Peyer's patch (tissue), 4 donors: Measurements from ENCODE around the gene DOK5. TPM values are rescaled to one million over a fixed set of nuclear protein-coding genes. Genes with fewer than 3 reads are reported as not detected.

Experiments
- DNase-seq, 3 donors: peaks; one replicate each; pipeline ENCODE4 v3.0.0-alpha.2; 2017 to 2019
- H3K27ac ChIP-seq, 4 donors: fragments of 200-600 bp; sonication (generic); one replicate each; pipeline ENCODE4 v1.5.1; 2016 to 2019
- H3K27me3 ChIP-seq, 2 donors: fragments of 200-600 bp; sonication (generic); one replicate each; pipeline ENCODE4 v1.5.1; 2019
- H3K36me3 ChIP-seq, 3 donors: fragments of 200-600 bp; sonication (generic); one replicate each; pipeline ENCODE4 v1.5.1; 2016 to 2019
- H3K4me1 ChIP-seq, 4 donors: fragments of 200-600 bp; sonication (generic); one replicate each; pipeline ENCODE4 v1.5.1; 2016 to 2019
- H3K4me3 ChIP-seq, 4 donors: fragments of 200-600 bp; sonication (generic); 1 replicate in 3 of 4; 2 replicates in 1 of 4; pipeline ENCODE4 v1.5.1; 2016 to 2019; ENCODE audit warnings: mild to moderate bottlenecking in 1 of 4
- H3K9me3 ChIP-seq, 4 donors: fragments of 200-600 bp; sonication (generic); one replicate each; pipeline ENCODE4 v1.5.1; 2016 to 2019; ENCODE audit warnings: mild to moderate bottlenecking in 1 of 4
- POLR2A ChIP-seq, 2 donors: fragments of 450-650 bp; IDR thresholded peaks; one replicate each; pipeline ENCODE4 v1.5.1; 2017; ENCODE audit warnings: antibody characterized with exemption in 2 of 2, mild to moderate bottlenecking in 2 of 2, moderate library complexity in 2 of 2
- total RNA-seq, 4 donors: library from RNA; depleted of rRNA; stranded (reverse); fragments of >200 nt; gene quantifications; one replicate each; pipeline ENCODE4 v1.1.0, GENCODE V29; 2016
- TF ChIP-seq, protein P1 (sequence below), 6 experiments: fragments of 450-650 bp in 4 of 6; fragments of 200-600 bp in 2 of 6; sonication (generic) in 1 of 6; IDR thresholded peaks; one replicate each; pipeline ENCODE4 v1.5.1; 2017 to 2019; ENCODE audit warnings: antibody characterized with exemption in 6 of 6, mild to moderate bottlenecking in 3 of 6, moderate library complexity in 1 of 6

The DOK5 gene
- total RNA-seq, 4 donors from 2014 or later = 2.1 TPM; not detected in 3

GRCh38 chr20:54560357-54560756 is 85.0 kb downstream of the DOK5 start:
- no peak overlapping the region for H3K27ac ChIP-seq
- H3K4me1 ChIP-seq = no peaks in the 10 kb centered on the region
- no peak overlapping the region for H3K4me3 ChIP-seq
- no peaks in the 10 kb centered on the region for H3K9me3 ChIP-seq
- TF ChIP-seq, protein P1, sequence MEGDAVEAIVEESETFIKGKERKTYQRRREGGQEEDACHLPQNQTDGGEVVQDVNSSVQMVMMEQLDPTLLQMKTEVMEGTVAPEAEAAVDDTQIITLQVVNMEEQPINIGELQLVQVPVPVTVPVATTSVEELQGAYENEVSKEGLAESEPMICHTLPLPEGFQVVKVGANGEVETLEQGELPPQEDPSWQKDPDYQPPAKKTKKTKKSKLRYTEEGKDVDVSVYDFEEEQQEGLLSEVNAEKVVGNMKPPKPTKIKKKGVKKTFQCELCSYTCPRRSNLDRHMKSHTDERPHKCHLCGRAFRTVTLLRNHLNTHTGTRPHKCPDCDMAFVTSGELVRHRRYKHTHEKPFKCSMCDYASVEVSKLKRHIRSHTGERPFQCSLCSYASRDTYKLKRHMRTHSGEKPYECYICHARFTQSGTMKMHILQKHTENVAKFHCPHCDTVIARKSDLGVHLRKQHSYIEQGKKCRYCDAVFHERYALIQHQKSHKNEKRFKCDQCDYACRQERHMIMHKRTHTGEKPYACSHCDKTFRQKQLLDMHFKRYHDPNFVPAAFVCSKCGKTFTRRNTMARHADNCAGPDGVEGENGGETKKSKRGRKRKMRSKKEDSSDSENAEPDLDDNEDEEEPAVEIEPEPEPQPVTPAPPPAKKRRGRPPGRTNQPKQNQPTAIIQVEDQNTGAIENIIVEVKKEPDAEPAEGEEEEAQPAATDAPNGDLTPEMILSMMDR (IDR thresholded peaks at IDR 0.05) = no peak
- TF ChIP-seq POLR2A (IDR thresholded peaks at IDR 0.05) = no peak
- no peaks in the 10 kb centered on the region for H3K36me3 ChIP-seq
- DNase-seq = no peak
- no peaks in the 10 kb centered on the region for H3K27me3 ChIP-seq

- DNase-seq = no peak
- H3K9me3 ChIP-seq = no peaks in the 10 kb centered on the region
- H3K27me3 ChIP-seq = no peaks in the 10 kb centered on the region
- no peak overlapping the region for H3K27ac ChIP-seq
- no peaks in the 10 kb centered on the region for H3K36me3 ChIP-seq
- H3K4me3 ChIP-seq = no peak overlapping the region
- TF ChIP-seq, protein P1 (IDR thresholded peaks at IDR 0.05) = no peak
- TF ChIP-seq POLR2A (IDR thresholded peaks at IDR 0.05) = no peak
- no peaks in the 10 kb centered on the region for H3K4me1 ChIP-seq
These were observed 89.9 kb downstream of the DOK5 start for GRCh38 chr20:54565255-54565654.

- Histone ChIP-seq H3K4me1 (no peaks in the 10 kb centered on the region), H3K27me3 (no peaks in the 10 kb centered on the region), H3K36me3 (no peaks in the 10 kb centered on the region), H3K9me3 (no peaks in the 10 kb centered on the region), H3K4me3 (no peak overlapping the region), H3K27ac (no peak overlapping the region)
- TF ChIP-seq, protein P1 (IDR thresholded peaks at IDR 0.05) = no peak
- TF ChIP-seq POLR2A (IDR thresholded peaks at IDR 0.05) = no peak
- no peak for DNase-seq
These were observed 90.8 kb downstream of the DOK5 start for GRCh38 chr20:54566031-54566688.

DNA sequence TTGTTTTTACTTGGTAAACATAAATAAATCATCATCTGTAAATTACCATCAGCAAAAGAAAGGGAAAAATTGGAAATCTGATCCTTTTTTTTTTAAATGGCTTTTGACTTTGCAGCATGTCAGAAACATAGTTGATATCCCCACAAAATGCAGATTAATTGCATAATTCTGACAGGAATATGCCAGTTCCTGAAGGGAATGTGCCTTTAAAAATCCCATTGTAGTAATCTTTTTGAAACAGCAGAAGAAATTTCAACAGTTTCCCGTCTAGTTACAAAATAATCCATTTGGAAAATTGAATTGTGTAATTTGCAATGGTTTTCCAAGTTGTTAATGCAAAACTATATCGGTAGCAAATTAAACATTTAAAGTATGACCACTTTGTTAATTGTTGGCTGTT is 95.2 kb downstream of the DOK5 start:
- H3K9me3 ChIP-seq = no peaks in the 10 kb centered on the region
- no peak overlapping the region for H3K27ac ChIP-seq
- no peaks in the 10 kb centered on the region for H3K36me3 ChIP-seq
- no peaks in the 10 kb centered on the region for H3K4me1 ChIP-seq
- H3K27me3 ChIP-seq = no peaks in the 10 kb centered on the region
- H3K4me3 ChIP-seq = no peak overlapping the region
- TF ChIP-seq, protein P1 (IDR thresholded peaks at IDR 0.05) = no peak
- no peak for TF ChIP-seq POLR2A (IDR thresholded peaks at IDR 0.05)
- no peak for DNase-seq

GRCh38 chr20:54572665-54573435 is 97.5 kb downstream of the DOK5 start:
- no peak for TF ChIP-seq POLR2A (IDR thresholded peaks at IDR 0.05)
- TF ChIP-seq, protein P1 (IDR thresholded peaks at IDR 0.05) = no peak
- no peak overlapping the region for H3K27ac ChIP-seq
- no peaks in the 10 kb centered on the region for H3K27me3 ChIP-seq
- no peaks in the 10 kb centered on the region for H3K4me1 ChIP-seq
- no peaks in the 10 kb centered on the region for H3K9me3 ChIP-seq
- no peak for DNase-seq
- H3K36me3 ChIP-seq = no peaks in the 10 kb centered on the region
- no peak overlapping the region for H3K4me3 ChIP-seq
